Stimulated activated CD4-positive, alpha-beta T cell treated with anti-CD3 and anti-CD28 coated beads, Interleukin-1b, Interleukin-23, amount 100 ng/mL, for 48 hours (primary cell): Measurements from ENCODE around the gene ATP5MK.
"Not testable (repeated sequence)": the region's sequence is repeated elsewhere in the genome, so short reads cannot be mapped to it uniquely, and the experiment has no call there.

Source experiments
- DNase-seq: peaks from one replicate; pipeline ENCODE4 v3.0.0-alpha.2; 2020

The ATP5MK gene

DNA sequence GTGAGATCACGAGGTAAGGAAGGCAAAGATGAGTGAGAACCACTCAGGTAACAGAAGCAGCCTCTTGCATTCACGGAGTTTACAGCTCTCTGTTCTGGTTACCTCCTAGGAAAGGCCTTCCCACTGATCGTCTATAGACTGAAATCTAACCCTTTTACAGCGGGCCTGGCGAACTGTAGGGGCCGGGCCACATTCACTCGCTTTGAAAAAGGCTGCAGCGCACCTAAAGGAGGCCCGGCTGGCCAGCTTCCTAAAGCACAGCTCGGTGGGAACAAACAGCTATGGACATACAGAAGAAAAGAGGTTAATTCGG, 565 bp downstream of the ATP5MK start:
- DNase-seq = peak; percentile 2

DNA sequence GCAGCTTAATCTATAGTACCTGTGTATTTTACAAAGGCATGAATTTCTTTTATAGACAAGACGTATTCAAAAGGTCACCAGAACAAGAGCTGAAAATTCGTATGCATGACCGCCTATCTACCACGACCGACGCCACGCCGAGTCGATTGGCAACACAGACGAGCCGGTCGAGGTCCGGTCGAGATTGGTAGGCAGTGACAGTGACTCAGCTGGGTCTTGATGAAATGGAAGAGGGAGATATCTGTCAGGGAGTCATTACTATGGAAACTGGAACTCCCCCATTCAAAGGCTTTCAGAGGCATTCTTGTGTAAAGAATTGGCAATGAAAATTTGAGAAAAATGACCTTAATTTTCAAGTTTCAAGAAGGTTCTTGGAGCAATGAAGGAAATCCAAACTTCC, 2.1 kb downstream of the ATP5MK start:
- DNase-seq = no peak

- DNase-seq = no peak
Measured at GRCh38 chr10:103382769-103383168, 13.5 kb downstream of the ATP5MK start.

DNA sequence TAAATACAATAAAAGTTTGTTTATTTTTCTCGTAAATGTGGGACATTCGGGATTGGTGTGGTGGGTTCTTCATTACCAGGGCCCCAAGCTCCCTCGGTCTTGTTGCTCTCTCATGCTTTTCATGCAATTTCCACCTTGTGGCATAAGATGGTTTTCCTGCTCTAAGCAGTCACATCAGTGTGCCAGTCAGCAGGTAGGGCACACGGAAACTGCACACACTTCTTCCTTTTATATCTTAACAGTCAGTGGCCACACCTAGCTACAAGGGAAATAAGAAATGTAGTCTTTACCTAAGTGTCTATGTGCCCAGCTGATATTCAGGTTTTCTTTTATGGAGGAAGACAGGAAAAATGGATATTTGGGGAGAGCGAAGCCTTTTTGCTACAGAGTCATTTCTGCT, 22.0 kb downstream of the ATP5MK start:
- no peak for DNase-seq

DNA sequence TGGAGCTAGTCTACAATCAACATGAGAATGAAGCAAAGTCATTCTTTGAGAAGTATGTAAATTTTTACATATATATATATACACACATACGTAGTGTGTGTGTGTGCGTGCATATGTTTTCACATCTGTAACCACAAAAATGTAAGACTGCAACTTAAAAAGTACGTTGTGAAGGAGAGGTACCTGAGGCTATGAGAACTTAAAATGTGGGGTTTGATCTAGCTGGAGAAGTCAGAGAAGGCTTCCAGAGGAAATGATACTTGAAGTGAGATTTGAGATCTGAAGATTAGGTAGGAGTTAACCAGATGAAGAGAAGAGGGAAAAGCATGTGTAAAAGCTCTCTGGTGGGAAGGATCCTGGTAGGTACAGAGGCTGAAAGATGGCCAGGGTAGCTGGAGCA, 22.7 kb downstream of the ATP5MK start:
- DNase-seq = no peak

DNA sequence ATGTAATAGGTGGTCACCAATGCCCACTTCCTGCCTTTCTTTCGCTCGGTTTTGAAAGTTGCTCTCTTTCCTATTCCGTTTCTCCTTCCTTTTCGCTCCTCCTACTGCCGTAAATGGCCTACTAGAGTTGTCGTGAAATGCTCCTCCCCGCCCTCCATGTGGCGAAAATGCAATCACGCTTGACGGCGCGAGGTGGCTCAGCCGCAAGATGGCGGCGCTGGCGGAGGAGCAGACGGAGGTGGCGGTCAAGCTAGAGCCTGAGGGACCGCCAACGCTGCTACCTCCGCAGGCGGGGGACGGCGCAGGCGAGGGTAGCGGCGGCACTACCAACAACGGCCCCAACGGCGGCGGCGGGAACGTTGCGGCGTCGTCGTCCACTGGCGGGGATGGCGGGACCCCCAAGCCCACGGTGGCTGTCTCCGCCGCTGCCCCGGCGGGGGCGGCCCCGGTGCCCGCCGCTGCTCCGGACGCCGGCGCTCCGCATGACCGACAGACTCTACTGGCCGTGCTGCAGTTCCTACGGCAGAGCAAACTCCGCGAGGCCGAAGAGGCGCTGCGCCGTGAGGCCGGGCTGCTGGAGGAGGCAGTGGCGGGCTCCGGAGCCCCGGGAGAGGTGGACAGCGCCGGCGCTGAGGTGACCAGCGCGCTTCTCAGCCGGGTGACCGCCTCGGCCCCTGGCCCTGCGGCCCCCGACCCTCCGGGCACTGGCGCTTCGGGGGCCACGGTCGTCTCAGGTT, 28.3 kb downstream of the ATP5MK start, which contains the start of gene TAF5:
Gene TAF5 (plus strand): TSS at position 195 of the 737 bp plus-strand sequence. CDS start 14 bp downstream, at position 209.
- DNase-seq = peak; percentile 93

DNA sequence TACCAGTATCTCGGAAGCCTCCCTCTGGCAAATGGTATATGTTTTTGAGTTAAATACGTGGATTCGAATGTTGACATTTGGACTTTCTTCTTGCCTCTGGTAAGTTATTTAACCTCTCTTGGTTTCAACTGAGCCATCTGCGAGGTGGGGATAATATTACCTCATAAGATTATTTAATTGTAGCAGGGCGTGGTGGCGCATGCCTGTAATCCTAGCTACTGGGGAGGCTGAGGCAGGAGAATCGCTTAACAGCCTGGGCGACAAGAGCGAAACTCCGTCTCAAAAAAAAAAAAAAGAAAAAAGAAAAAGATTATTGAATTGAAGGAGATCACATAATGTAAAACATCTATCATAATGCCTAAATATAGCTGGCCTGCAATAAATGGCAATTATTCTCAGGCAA, 28.9 kb downstream of the ATP5MK start:
- no peak for DNase-seq

DNA sequence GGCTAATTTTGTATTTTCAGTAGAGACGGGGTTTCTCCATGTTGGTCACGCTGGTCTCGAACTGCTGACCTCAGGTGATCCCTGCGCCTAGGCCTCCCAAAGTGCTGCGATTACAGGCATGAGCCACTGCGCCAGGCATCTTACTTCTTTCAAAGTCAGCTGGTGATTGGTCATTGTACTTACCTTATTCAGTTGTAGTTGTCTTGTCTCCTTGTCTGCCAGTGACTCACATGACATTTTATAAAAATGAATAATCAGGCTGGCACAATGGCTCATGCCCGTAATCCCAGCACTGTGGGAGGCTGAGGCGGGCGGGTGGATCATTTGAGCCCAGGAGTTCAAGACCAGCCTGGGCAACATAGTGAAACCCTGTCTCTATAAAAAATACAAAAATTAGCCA, 35.5 kb downstream of the ATP5MK start:
- DNase-seq = peak; percentile 9

DNA sequence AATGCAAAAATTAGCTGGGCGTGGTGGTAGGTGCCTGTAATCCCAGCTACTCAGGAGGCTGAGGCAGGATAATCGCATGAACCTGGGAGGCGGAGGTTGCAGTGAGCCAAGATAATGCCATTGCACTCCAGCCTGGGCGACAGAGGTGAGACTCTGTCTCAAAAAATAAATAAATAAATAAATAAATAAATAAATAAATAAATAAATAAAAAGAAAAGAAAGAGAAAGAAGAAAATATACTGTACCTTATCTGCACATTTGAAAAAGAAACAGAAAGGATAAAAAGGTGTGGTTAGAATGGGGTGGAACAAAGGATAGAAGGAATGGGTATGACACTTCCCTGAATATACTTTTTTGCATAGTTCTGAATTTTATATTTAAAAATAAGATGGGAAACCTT, 36.8 kb downstream of the ATP5MK start:
- not testable (repeated sequence) for DNase-seq

DNA sequence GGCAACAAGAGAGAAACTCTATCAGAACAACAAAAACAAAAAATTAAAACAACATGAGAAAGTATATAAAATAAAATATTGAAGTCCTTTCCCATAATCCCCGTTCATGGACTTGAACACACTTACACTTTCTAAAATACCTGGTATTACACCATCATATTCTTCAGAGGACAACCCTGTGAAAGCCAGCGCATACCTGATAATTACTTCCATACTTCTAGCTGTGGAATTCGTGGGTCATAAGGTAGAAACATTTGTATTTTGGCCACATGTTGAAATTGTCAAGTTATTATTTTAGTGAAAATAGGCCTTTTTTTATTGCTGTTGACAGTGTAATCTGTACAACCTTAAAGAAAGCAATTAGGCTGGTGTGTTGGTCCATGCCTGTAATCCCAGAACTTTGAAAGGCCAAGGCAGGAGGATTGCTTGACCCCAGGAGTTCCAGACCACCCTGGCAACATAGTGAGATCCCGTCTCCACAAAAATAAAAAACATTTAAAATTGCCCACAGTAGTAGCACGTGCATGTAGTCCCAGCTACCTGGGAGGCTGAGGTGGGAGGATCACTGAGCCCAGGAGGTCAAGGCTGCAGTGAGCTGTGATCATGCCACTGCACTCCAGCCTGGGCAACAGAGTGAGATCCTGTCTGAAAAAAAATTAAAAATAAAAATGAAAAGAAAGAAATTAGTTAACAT, 40.2 kb downstream of the ATP5MK start:
- no peak for DNase-seq

DNA sequence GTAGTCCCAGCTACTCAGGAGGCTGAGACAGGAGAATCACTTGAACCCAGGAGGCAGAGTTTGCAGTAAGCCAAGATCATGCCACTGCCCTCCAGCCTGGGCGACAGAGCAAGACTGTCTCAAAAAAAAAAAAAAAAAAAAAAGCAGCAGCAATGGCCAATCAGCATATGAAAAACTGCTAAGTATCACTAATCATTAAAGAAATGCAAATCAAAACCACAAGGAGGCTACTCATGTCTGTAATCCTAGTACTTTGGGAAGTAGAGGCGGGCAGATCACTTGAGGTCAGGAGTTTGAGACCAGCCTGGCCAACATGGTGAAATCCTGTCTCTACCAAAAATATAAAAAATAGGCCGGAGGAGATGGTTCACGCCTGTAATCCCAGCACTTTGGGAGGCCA, 41.7 kb downstream of the ATP5MK start:
- DNase-seq = not testable (repeated sequence)

- no peak for DNase-seq
Measured at GRCh38 chr10:103353281-103353680, 43.0 kb downstream of the ATP5MK start.

- DNase-seq = peak; percentile 70
Measured at GRCh38 chr10:103350517-103351260, 45.6 kb downstream of the ATP5MK start, which contains the start of gene PCGF6. Gene PCGF6 (minus strand): TSS chr10:103351140. CDS start chr10:103351066, 74 bp downstream.

DNA sequence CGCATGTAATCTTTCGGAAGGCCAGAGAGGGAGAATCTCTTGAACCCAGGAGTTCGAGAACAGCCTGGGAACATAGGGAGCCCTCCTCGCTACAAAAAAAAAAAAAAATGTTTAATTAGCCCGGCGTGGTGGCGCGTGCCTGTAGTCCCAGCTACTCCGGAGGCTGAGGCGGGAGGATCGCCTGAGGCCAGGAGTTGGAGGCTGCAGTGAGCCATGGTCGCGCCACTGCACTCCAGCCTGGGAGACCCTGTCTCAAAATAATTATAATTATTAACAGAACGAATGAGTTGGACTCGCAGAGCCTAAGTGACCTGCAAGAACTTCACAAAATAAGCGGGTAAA, 46.1 kb downstream of the ATP5MK start:
- no peak for DNase-seq
